ENCODE data around the gene PTPRN2.
A peak's percentile ranks its signal among the peaks of the same experiment; 100 is the strongest.

Gene PTPRN2

DNA sequence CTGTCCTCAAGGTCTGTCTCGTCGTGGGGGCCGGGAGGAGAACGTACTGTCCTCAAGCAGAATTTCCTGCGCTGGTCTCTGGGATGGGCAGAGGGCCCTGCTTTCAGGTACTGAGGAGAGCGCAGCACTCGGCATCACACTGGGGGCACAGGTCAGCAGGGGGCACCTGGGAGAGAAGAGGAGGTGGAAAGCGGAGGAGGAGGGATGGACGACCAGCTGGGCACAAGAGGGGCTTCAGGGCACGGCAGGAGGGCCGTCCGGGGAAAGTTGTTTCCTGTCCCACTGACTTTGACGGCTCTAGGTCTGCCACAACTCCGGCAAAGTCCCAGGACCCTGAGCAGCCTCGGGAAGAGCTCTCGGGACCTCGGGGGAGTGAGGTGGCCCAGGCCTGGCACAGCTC lies 714.0 kb downstream of the PTPRN2 start:
- Mint-ChIP-seq H3K27me3 (ENCODE audit: low read depth, poor library complexity) (peaks cover 8% of the 10 kb centered on the region), H3K4me3 (no peak overlapping the region), H3K9me3 (peaks cover 22% of the 10 kb centered on the region), H3K4me1 (peaks cover 11% of the 10 kb centered on the region), H3K27ac (no peak overlapping the region), H3K36me3 (ENCODE audit: low read depth) (no peaks in the 10 kb centered on the region)
- TF ChIP-seq, protein P1, sequence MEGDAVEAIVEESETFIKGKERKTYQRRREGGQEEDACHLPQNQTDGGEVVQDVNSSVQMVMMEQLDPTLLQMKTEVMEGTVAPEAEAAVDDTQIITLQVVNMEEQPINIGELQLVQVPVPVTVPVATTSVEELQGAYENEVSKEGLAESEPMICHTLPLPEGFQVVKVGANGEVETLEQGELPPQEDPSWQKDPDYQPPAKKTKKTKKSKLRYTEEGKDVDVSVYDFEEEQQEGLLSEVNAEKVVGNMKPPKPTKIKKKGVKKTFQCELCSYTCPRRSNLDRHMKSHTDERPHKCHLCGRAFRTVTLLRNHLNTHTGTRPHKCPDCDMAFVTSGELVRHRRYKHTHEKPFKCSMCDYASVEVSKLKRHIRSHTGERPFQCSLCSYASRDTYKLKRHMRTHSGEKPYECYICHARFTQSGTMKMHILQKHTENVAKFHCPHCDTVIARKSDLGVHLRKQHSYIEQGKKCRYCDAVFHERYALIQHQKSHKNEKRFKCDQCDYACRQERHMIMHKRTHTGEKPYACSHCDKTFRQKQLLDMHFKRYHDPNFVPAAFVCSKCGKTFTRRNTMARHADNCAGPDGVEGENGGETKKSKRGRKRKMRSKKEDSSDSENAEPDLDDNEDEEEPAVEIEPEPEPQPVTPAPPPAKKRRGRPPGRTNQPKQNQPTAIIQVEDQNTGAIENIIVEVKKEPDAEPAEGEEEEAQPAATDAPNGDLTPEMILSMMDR (IDR thresholded peaks at IDR 0.05): no peak
- no peak for DNase-seq

DNA sequence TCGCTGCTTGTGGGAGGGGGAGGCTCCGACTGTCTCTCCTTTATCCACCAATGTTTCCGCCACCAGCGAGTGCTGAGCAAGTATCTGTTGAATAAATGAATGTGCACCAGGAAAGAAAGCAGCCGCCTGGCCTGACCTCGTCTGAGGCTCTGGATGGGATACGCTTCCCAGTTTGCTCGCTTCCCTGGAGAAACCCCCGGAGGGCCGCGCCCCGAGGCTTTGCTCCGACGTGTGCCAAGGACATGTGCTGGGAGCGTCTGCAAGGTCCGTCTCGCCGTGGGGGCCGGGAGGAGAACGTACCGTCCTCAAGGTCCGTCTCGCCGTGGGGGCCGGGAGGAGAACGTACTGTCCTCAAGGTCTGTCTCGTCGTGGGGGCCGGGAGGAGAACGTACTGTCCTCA lies 714.4 kb downstream of the PTPRN2 start:
- Mint-ChIP-seq H3K9me3 (peaks cover 26% of the 10 kb centered on the region), H3K36me3 (ENCODE audit: low read depth) (no peaks in the 10 kb centered on the region), H3K4me1 (peaks cover 11% of the 10 kb centered on the region), H3K27me3 (ENCODE audit: low read depth, poor library complexity) (peaks cover 8% of the 10 kb centered on the region), H3K4me3 (no peak overlapping the region), H3K27ac (peak overlapping the region; percentile 68)
- no peak for DNase-seq
- TF ChIP-seq, protein P1 (IDR thresholded peaks at IDR 0.05): no peak

DNA sequence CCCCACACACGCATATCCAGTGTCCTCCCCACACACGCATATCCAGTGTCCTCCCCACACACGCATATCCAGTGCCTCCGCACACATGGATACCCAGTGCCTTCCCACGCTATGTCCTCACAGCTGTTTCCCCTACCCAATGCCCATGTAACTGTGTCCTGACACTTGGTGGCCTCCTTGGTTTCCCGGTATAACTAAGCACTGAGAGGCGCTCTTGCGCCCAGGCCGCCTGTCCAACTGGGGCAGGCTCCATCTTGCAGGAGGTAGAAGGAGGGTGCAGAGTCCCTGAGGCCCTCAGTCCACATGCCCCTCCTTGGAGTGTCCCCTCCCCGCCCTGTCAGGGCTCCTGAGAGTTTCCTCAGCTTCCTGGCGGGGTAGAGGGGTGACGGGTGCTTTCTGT lies 715.2 kb downstream of the PTPRN2 start:
- TF ChIP-seq, protein P1 (IDR thresholded peaks at IDR 0.05): no peak
- H3K36me3 Mint-ChIP-seq (ENCODE audit: low read depth): no peaks in the 10 kb centered on the region
- H3K4me3 Mint-ChIP-seq: no peak overlapping the region
- peaks cover 32% of the 10 kb centered on the region for H3K9me3 Mint-ChIP-seq
- H3K4me1 Mint-ChIP-seq: peaks cover 11% of the 10 kb centered on the region
- H3K27me3 Mint-ChIP-seq (ENCODE audit: low read depth, poor library complexity): peaks cover 9% of the 10 kb centered on the region
- no peak overlapping the region for H3K27ac Mint-ChIP-seq
- DNase-seq: no peak

DNA sequence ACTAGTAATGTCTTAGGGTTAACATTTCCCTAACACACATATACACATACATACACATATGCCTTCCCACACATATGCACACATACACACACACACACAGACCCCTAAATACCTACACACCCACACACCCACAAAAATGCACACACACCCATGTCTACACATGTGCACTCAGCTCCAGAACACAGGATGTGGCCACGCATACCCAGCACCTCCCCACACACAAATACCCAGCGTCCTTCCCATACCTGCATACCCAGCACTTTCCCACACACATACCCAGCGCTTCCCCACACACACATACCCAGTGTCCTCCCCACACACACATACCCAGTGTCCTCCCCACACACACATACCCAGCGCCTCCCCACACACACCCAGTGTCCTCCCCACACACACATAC lies 715.9 kb downstream of the PTPRN2 start:
- H3K4me1 Mint-ChIP-seq: peaks cover 11% of the 10 kb centered on the region
- H3K9me3 Mint-ChIP-seq: peaks cover 33% of the 10 kb centered on the region
- H3K36me3 Mint-ChIP-seq (ENCODE audit: low read depth): no peaks in the 10 kb centered on the region
- H3K27ac Mint-ChIP-seq: no peak overlapping the region
- no peak for DNase-seq
- H3K27me3 Mint-ChIP-seq (ENCODE audit: low read depth, poor library complexity): peaks cover 11% of the 10 kb centered on the region
- TF ChIP-seq, protein P1 (IDR thresholded peaks at IDR 0.05): no peak
- H3K4me3 Mint-ChIP-seq: no peak overlapping the region

DNA sequence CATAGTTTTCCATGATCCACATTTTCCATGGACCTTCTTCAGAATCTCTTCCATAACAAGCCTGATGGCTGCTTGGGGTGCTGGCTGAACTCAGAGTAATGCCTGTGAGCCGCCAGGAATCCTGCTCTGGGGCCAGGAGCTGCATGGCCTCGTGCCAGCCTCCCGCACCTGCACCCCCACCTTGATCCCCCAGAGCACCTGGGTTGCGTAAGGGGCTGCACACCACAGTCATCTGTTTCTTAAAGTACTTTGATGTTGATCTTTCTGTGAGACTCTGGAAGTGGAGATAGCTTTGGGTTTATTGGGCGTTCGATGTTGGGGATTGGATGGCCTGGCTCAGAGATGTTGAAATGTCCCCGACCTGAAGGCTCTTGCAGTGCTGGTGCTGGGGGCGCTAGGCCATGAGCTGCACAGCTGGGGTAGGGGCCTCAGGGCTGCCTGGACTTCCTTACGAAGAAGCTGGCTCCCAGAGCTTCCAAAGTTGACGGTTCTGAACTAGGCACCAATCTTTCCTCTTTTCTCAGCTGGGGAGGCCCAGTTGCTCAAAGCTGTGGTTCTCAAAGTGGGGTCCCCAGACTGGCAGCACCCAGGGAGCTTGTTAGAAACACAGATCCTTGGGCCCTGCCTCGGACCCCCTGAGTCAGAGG lies 716.9 kb downstream of the PTPRN2 start:
- TF ChIP-seq, protein P1 (IDR thresholded peaks at IDR 0.05): no peak
- Mint-ChIP-seq H3K27me3 (ENCODE audit: low read depth, poor library complexity) (peaks cover 11% of the 10 kb centered on the region), H3K9me3 (peaks cover 38% of the 10 kb centered on the region), H3K4me1 (peaks cover 11% of the 10 kb centered on the region), H3K27ac (no peak overlapping the region), H3K36me3 (ENCODE audit: low read depth) (no peaks in the 10 kb centered on the region), H3K4me3 (no peak overlapping the region)
- DNase-seq: no peak

DNA sequence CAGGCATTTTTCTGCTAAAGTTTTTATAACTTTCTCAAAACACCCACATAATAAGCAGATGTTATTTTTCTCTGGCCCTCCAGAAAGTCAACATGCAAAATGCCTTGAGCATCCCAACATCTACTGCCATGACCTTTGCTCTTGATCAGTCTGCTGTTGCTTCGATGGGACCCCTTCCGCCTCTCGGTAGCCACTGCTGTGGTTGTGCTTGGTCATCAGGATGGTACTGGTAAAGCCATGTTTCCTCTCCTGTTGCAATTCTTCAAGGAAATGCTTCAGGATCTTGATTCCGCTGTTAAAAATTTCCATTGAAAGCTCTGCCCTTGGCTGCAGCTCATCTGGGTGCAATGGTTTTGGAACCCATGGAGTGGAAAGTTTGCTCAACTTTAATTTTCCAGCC lies 717.8 kb downstream of the PTPRN2 start:
- Mint-ChIP-seq H3K9me3 (peaks cover 38% of the 10 kb centered on the region), H3K4me3 (no peak overlapping the region), H3K36me3 (ENCODE audit: low read depth) (no peaks in the 10 kb centered on the region), H3K4me1 (peaks cover 4% of the 10 kb centered on the region), H3K27ac (no peak overlapping the region), H3K27me3 (ENCODE audit: low read depth, poor library complexity) (peaks cover 15% of the 10 kb centered on the region)
- DNase-seq: no peak
- TF ChIP-seq, protein P1 (IDR thresholded peaks at IDR 0.05): no peak

Data from nephron progenitor cell (in vitro differentiated cells).